GM19351 (cell line): ENCODE measurements around the gene VSTM2B.

Source experiments
- ATAC-seq: cut with Tn5 transposase; IDR thresholded peaks from one replicate; pipeline ENCODE4 v1.9.1; 2021; ENCODE audit warnings: mild to moderate bottlenecking, moderate library complexity; ENCODE audit not compliant: unreplicated experiment

Gene VSTM2B

GRCh38 chr19:29563486-29564101 lies 37.8 kb downstream of the VSTM2B start:
- no peak for ATAC-seq

- ATAC-seq: no peak
Measured at GRCh38 chr19:29564574-29565005, 38.8 kb downstream of the VSTM2B start.

- no peak for ATAC-seq
Measured at GRCh38 chr19:29565171-29565570, 39.4 kb downstream of the VSTM2B start.

- no peak for ATAC-seq
Measured at GRCh38 chr19:29566496-29567054, 40.8 kb downstream of the VSTM2B start.

- no peak for ATAC-seq
Measured at GRCh38 chr19:29567366-29567915, 41.6 kb downstream of the VSTM2B start.

GRCh38 chr19:29568036-29569025 lies 42.5 kb downstream of the VSTM2B start:
- no peak for ATAC-seq

- ATAC-seq: no peak
Measured at GRCh38 chr19:29569038-29569911, 43.5 kb downstream of the VSTM2B start.

- no peak for ATAC-seq
Measured at GRCh38 chr19:29571181-29571580, 45.4 kb downstream of the VSTM2B start.

GRCh38 chr19:29573486-29573885 lies 47.7 kb downstream of the VSTM2B start:
- ATAC-seq: no peak

- ATAC-seq: no peak
Measured at GRCh38 chr19:29574510-29574909, 48.7 kb downstream of the VSTM2B start.

- no peak for ATAC-seq
Measured at GRCh38 chr19:29576046-29576606, 50.3 kb downstream of the VSTM2B start.

GRCh38 chr19:29576761-29577648 lies 51.2 kb downstream of the VSTM2B start:
- ATAC-seq: peak; percentile 82

- ATAC-seq: no peak
Measured at GRCh38 chr19:29577649-29577963, 51.8 kb downstream of the VSTM2B start.

- ATAC-seq: no peak
Measured at GRCh38 chr19:29578349-29578748, 52.6 kb downstream of the VSTM2B start.

- no peak for ATAC-seq
Measured at GRCh38 chr19:29579308-29579910, 53.6 kb downstream of the VSTM2B start.

GRCh38 chr19:29581398-29581797 lies 55.6 kb downstream of the VSTM2B start:
- ATAC-seq: no peak

GRCh38 chr19:29583196-29583999 lies 57.6 kb downstream of the VSTM2B start:
- no peak for ATAC-seq

GRCh38 chr19:29586401-29586800 lies 60.6 kb downstream of the VSTM2B start:
- no peak for ATAC-seq
